ENCODE results near the gene DEPDC5. TPM values are rescaled to one million over a fixed set of nuclear protein-coding genes. Genes with fewer than 3 reads are reported as not detected.

DEPDC5 gene
- polyA plus RNA-seq, 1 experiment = 14.3 TPM

DNA sequence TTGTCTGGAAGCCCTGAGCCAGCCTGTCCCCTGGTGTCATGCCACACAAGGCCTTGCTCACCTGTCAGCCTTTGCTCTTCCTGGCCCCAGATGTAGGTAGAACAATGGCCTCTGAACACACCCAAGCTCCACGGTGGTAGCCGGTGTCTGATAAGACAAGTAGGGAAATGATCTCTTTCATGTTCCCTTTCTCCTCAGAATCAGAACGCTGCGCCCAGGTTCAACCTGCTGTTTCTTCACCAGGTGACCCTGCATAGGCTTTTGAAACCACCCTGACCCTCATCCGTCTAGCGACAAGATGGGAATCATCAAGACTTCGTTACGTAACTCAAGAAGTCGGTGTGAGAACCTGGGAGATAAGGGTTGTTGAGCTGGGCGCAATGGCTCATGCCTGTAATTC, 161.8 kb downstream of the DEPDC5 start:
- TF ChIP-seq, protein P1, sequence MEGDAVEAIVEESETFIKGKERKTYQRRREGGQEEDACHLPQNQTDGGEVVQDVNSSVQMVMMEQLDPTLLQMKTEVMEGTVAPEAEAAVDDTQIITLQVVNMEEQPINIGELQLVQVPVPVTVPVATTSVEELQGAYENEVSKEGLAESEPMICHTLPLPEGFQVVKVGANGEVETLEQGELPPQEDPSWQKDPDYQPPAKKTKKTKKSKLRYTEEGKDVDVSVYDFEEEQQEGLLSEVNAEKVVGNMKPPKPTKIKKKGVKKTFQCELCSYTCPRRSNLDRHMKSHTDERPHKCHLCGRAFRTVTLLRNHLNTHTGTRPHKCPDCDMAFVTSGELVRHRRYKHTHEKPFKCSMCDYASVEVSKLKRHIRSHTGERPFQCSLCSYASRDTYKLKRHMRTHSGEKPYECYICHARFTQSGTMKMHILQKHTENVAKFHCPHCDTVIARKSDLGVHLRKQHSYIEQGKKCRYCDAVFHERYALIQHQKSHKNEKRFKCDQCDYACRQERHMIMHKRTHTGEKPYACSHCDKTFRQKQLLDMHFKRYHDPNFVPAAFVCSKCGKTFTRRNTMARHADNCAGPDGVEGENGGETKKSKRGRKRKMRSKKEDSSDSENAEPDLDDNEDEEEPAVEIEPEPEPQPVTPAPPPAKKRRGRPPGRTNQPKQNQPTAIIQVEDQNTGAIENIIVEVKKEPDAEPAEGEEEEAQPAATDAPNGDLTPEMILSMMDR (IDR thresholded peaks at IDR 0.05; ENCODE audit: low read depth, low read length) = no peak

DNA sequence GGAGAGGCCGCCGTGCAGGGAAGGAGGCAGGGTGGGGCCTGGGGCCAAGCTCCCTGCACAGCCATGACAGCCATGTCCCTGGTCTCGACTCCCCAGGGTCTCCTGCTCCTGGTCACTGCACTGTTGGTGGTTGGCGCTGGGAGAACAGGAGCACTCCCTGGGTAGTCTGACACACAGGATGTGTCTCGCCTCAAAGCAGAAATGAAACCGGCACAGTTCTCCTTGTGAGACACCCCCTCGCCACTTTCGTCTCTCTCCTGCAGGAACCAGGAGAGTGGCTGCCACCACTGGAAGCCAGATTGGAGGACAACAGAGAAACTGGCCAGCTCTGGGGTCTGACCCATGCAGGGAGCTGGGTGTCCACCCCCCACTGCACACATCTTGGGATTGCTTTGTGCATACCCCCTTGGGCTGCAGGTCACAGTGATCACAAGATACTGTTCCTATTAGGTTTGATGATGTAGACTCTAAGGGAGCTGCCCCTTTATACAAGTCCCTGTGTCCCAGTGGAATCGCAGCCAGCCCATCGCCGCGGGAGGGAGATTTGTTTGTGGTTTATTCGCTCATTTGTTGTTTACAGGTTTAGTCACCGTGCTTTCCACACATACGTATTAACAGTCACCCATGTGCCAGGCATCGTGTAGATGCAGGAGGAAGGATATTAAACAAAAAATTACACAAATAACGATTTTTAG, 163.6 kb downstream of the DEPDC5 start:
- TF ChIP-seq, protein P1 (IDR thresholded peaks at IDR 0.05; ENCODE audit: low read depth, low read length) = no peak
- Histone ChIP-seq H3K27ac (ENCODE audit: low read depth, low read length) (no peak overlapping the region), H3K9me3 (ENCODE audit: control insufficient read depth, insufficient read depth, low read length) (no peaks in the 10 kb centered on the region), H3K27me3 (ENCODE audit: control insufficient read depth, insufficient read depth, low read length) (peaks cover 2% of the 10 kb centered on the region), H3K4me3 (ENCODE audit: low read depth, low read length) (no peak overlapping the region)
- ChIA-PET POLR2A (no interaction called here), CTCF (no interaction called here)
- no peak for DNase-seq (ENCODE audit: low read depth, low spot score)

More for the DNA sequence above, 161.8 kb downstream of the DEPDC5 start:
- no peak overlapping the region for H3K27ac ChIP-seq (ENCODE audit: low read depth, low read length)
- H3K4me3 ChIP-seq (ENCODE audit: low read depth, low read length) = no peak overlapping the region
- no peaks in the 10 kb centered on the region for H3K9me3 ChIP-seq (ENCODE audit: control insufficient read depth, insufficient read depth, low read length)
- POLR2A ChIA-PET = no interaction called here
- peaks cover 2% of the 10 kb centered on the region for H3K27me3 ChIP-seq (ENCODE audit: control insufficient read depth, insufficient read depth, low read length)
- CTCF ChIA-PET = no interaction called here
- no peak for DNase-seq (ENCODE audit: low read depth, low spot score)

DNA sequence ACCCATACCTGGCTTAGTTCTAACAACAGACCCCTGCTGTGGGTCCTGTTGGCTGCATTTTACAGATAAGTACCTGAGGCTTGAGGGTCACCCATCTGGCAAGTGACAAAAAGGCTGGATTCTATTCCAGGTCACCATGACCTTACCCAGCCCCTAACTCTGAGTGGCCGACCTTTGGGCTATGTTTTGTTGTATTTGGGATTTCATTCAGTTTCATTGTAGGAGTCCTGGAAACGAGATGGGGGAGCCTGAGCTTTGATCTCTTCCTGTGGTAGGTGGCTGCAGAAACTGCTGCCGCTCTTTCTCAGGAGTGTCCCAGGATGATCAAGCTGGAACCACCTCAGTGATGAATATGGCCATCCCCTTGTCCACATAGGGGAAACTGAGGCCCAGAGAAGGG, 165.9 kb downstream of the DEPDC5 start:
- TF ChIP-seq, protein P1 (IDR thresholded peaks at IDR 0.05; ENCODE audit: low read depth, low read length) = no peak
- Histone ChIP-seq H3K4me3 (ENCODE audit: low read depth, low read length) (no peak overlapping the region), H3K27ac (ENCODE audit: low read depth, low read length) (no peak overlapping the region), H3K9me3 (ENCODE audit: control insufficient read depth, insufficient read depth, low read length) (no peaks in the 10 kb centered on the region), H3K27me3 (ENCODE audit: control insufficient read depth, insufficient read depth, low read length) (peaks cover 8% of the 10 kb centered on the region)
- DNase-seq (ENCODE audit: low read depth, low spot score) = no peak
- CTCF ChIA-PET = no interaction called here
- POLR2A ChIA-PET = interaction anchor here (1.1 kb wide), 1 partner anchor 10 kb away, joined by 3 read pairs; no protein-coding TSS in a partner anchor

DNA sequence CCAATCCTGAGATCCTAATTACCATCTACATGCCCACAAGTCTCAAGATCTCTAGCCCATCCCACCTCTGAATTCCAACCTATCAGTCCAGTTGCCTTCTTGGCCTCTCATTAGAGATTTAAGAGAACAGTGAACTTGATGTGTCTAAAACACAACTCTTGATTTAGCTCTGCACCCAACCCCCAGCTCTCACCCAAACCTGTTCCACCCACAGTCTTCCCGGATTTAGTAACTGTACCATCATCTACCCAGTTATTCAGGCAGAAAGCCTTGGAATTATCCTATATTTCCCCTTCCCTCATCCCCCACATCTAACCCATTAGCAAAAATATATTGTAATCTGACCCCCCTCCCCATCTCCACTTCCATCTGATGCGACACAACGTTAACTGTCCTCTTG, 166.5 kb downstream of the DEPDC5 start:
- Histone ChIP-seq H3K9me3 (ENCODE audit: control insufficient read depth, insufficient read depth, low read length) (no peaks in the 10 kb centered on the region), H3K27ac (ENCODE audit: low read depth, low read length) (no peak overlapping the region), H3K27me3 (ENCODE audit: control insufficient read depth, insufficient read depth, low read length) (peaks cover 8% of the 10 kb centered on the region), H3K4me3 (ENCODE audit: low read depth, low read length) (no peak overlapping the region)
- DNase-seq (ENCODE audit: low read depth, low spot score) = no peak
- ChIA-PET POLR2A (no interaction called here), CTCF (no interaction called here)
- TF ChIP-seq, protein P1 (IDR thresholded peaks at IDR 0.05; ENCODE audit: low read depth, low read length) = no peak

DNA sequence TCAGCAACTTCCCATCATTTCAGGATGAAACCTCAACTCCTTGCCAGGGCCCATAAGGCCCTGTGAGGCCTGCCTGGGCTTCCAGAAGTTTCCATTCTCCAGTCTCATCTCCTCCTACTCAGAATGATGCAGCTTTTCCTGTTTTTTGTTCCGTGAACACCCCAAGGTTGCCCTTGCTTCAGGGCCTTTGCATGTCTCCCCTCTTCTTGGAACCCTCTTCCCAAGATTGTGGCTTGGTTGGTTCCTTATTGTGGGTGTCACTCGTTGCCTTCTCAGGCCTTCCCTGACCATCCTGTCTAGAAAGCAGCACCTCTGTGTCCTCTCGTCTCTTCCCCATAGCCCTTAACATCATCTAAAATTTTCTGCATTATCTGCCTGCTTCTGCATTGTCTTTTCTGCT, 167.3 kb downstream of the DEPDC5 start:
- Histone ChIP-seq H3K4me3 (ENCODE audit: low read depth, low read length) (no peak overlapping the region), H3K9me3 (ENCODE audit: control insufficient read depth, insufficient read depth, low read length) (no peaks in the 10 kb centered on the region), H3K27ac (ENCODE audit: low read depth, low read length) (no peak overlapping the region), H3K27me3 (ENCODE audit: control insufficient read depth, insufficient read depth, low read length) (peaks cover 8% of the 10 kb centered on the region)
- ChIA-PET CTCF (no interaction called here), POLR2A (no interaction called here)
- DNase-seq (ENCODE audit: low read depth, low spot score) = no peak
- TF ChIP-seq, protein P1 (IDR thresholded peaks at IDR 0.05; ENCODE audit: low read depth, low read length) = no peak

All from AG04450 (cell line).